ENCODE data around the gene MILR1.
A peak's percentile ranks its signal among the peaks of the same experiment; 100 is the strongest.

The MILR1 gene

DNA sequence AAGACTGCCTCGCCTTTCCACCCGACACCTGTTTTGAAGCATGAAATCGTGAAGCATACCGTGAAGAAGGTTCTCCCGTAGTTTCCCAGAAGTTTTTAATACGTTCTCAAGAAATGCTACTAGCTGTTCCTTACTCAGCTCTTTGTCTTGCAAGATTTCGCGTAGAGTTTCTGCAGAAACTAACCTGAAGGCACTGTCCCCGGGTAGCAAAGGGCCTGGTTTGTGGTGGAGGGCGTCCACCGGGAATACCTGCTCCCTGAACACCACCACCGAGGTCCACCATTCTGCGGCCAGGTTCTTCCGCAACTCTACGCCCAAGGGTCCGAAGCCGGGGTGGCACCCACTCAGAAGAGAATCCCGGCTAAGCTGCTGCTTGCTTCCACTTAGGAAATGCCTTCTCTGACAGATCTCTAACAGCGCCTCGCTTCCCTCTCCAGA lies 47.5 kb downstream of the MILR1 start:
- Histone ChIP-seq H2AFZ (ENCODE audit: low read depth, low read length, severe bottlenecking) (peak overlapping the region; percentile 10), H3K79me2 (ENCODE audit: insufficient read depth, low read length) (peaks cover 46% of the 10 kb centered on the region), H3K36me3 (ENCODE audit: low read length) (peaks cover 41% of the 10 kb centered on the region), H3K9me2 (replicated peaks; ENCODE audit: insufficient read depth, low read length) (no peaks in the 10 kb centered on the region), H3K27me3 (ENCODE audit: low read length) (no peaks in the 10 kb centered on the region), H3K9ac (ENCODE audit: low read length) (peak overlapping the region; percentile 85), H4K20me1 (ENCODE audit: low read depth, low read length) (peaks cover 19% of the 10 kb centered on the region; the same call in 1 of the 2 replicates), H3K27ac (ENCODE audit: low read depth, low read length) (peak overlapping the region; percentile 90), H3K4me3 (ENCODE audit: insufficient read depth, low read length, poor library complexity, severe bottlenecking) (peak overlapping the region; percentile 95), H3K9me3 (ENCODE audit: insufficient read depth, low read length) (no peaks in the 10 kb centered on the region), H3F3A (ENCODE audit: insufficient read depth) (peaks cover 74% of the 10 kb centered on the region), H3K4me2 (ENCODE audit: low read depth, low read length, poor library complexity, severe bottlenecking) (peak overlapping the region; percentile 95)
- no peak for TF ChIP-seq EZH2phosphoT487 (conservative IDR thresholded peaks at IDR 0.05; ENCODE audit: low read length)
- TF ChIP-seq, protein P1, sequence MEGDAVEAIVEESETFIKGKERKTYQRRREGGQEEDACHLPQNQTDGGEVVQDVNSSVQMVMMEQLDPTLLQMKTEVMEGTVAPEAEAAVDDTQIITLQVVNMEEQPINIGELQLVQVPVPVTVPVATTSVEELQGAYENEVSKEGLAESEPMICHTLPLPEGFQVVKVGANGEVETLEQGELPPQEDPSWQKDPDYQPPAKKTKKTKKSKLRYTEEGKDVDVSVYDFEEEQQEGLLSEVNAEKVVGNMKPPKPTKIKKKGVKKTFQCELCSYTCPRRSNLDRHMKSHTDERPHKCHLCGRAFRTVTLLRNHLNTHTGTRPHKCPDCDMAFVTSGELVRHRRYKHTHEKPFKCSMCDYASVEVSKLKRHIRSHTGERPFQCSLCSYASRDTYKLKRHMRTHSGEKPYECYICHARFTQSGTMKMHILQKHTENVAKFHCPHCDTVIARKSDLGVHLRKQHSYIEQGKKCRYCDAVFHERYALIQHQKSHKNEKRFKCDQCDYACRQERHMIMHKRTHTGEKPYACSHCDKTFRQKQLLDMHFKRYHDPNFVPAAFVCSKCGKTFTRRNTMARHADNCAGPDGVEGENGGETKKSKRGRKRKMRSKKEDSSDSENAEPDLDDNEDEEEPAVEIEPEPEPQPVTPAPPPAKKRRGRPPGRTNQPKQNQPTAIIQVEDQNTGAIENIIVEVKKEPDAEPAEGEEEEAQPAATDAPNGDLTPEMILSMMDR (IDR thresholded peaks at IDR 0.05; ENCODE audit: insufficient read depth, low read length, poor library complexity, severe bottlenecking): no peak

DNA sequence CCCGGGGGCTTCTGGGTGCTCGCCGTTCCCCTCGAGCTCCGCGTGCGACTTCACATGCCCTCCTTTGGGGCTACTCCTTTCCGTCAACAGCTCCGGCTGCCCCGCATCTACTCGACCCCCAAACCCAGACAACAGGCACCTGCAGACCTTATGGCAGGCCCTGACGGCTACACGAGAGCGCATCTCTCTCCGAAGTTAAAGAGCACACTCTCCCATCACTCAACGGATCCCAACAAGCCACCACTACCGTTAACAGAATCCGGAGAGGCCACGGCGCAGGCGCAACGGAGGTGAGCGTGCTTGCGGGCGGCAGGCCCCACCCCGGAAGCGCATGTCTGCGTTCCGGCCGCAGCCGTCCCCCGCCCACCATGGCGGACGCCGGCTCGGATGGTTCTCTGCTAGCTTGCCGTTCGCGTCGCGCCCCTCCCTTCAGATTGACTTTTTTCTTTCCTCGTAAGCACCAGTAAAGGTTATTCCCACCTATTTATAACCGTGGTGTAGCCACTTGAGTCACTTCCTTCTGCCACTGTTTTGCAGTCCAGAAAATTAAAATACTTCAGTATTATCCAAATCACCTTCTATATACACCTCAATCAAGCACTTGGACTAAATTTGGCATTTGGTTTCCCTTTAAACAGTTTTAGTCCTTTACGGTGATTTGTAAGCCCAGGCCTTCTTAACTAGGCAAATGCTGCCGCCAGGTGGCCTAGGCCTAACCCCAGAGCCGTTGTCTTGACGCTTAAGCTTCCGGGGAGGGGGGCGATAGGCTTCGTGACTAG lies 48.1 kb downstream of the MILR1 start, which contains the start of gene POLG2:
Gene POLG2 (minus strand): TSS at position 269 of the 779 bp plus-strand sequence. CDS start 86 bp downstream, at position 183.
- TF ChIP-seq, protein P1 (IDR thresholded peaks at IDR 0.05; ENCODE audit: insufficient read depth, low read length, poor library complexity, severe bottlenecking): peak; percentile 57
- no peak for TF ChIP-seq EZH2phosphoT487 (conservative IDR thresholded peaks at IDR 0.05; ENCODE audit: low read length)
- Histone ChIP-seq H3K4me2 (ENCODE audit: low read depth, low read length, poor library complexity, severe bottlenecking) (peak within 1 kb of the TSS; percentile 95), H2AFZ (ENCODE audit: low read depth, low read length, severe bottlenecking) (peak within 1 kb of the TSS; percentile 10), H3K79me2 (ENCODE audit: insufficient read depth, low read length) (peaks cover 52% of the 10 kb centered on the region), H3K27me3 (ENCODE audit: low read length) (no peaks in the 10 kb centered on the region), H3K9ac (ENCODE audit: low read length) (peak within 1 kb of the TSS; percentile 85), H3K36me3 (ENCODE audit: low read length) (peaks cover 41% of the 10 kb centered on the region), H3K9me2 (replicated peaks; ENCODE audit: insufficient read depth, low read length) (no peaks in the 10 kb centered on the region), H3F3A (ENCODE audit: insufficient read depth) (peaks cover 79% of the 10 kb centered on the region), H3K27ac (ENCODE audit: low read depth, low read length) (peak within 1 kb of the TSS; percentile 90), H3K9me3 (ENCODE audit: insufficient read depth, low read length) (no peaks in the 10 kb centered on the region), H4K20me1 (ENCODE audit: low read depth, low read length) (peaks cover 25% of the 10 kb centered on the region), H3K4me3 (ENCODE audit: insufficient read depth, low read length, poor library complexity, severe bottlenecking) (peak within 1 kb of the TSS; percentile 95)

DNA sequence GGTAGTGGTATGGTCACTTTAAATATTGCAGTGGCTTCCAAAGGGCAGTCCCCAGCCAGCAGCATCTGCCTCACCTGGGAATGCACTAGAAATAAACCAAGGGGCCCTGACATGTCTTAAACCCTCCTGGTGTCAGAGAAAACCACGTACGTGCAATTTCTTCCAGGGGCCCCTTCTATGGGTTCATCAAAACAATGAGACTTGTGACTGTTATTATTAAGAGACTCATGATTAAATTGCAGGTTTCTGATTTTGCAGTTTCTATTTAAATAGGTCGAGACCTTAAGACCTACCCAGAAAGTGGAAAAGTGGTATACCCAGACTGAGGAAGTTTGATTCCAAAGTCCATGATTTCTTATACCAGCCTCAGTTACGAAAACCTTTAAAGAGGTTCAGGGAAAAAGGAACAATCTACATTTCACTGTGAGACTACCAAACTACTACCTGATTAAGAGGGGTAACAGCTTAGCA lies 48.7 kb downstream of the MILR1 start:
- H3F3A ChIP-seq (ENCODE audit: insufficient read depth): peaks cover 79% of the 10 kb centered on the region
- H3K36me3 ChIP-seq (ENCODE audit: low read length): peaks cover 41% of the 10 kb centered on the region
- peaks cover 31% of the 10 kb centered on the region for H4K20me1 ChIP-seq (ENCODE audit: low read depth, low read length)
- no peak overlapping the region for H2AFZ ChIP-seq (ENCODE audit: low read depth, low read length, severe bottlenecking)
- TF ChIP-seq EZH2phosphoT487 (conservative IDR thresholded peaks at IDR 0.05; ENCODE audit: low read length): no peak
- no peaks in the 10 kb centered on the region for H3K27me3 ChIP-seq (ENCODE audit: low read length)
- H3K27ac ChIP-seq (ENCODE audit: low read depth, low read length): peak overlapping the region; percentile 90
- peak overlapping the region; percentile 85 for H3K9ac ChIP-seq (ENCODE audit: low read length)
- peak overlapping the region; percentile 95 for H3K4me3 ChIP-seq (ENCODE audit: insufficient read depth, low read length, poor library complexity, severe bottlenecking)
- H3K9me3 ChIP-seq (ENCODE audit: insufficient read depth, low read length): no peaks in the 10 kb centered on the region
- peaks cover 56% of the 10 kb centered on the region for H3K79me2 ChIP-seq (ENCODE audit: insufficient read depth, low read length)
- peak overlapping the region; percentile 95 for H3K4me2 ChIP-seq (ENCODE audit: low read depth, low read length, poor library complexity, severe bottlenecking)
- H3K9me2 ChIP-seq (replicated peaks; ENCODE audit: insufficient read depth, low read length): no peaks in the 10 kb centered on the region

Measured in SU-DHL-6 (cell line).